ENCODE measurements around the gene RASSF5.

RASSF5 gene

GRCh38 chr1:206497363-206497762 is 10.0 kb upstream of the RASSF5 start:
- DNase-seq (ENCODE audit: low read depth) = no peak

GRCh38 chr1:206497774-206498173 is 9.6 kb upstream of the RASSF5 start:
- no peak for DNase-seq (ENCODE audit: low read depth)

DNA sequence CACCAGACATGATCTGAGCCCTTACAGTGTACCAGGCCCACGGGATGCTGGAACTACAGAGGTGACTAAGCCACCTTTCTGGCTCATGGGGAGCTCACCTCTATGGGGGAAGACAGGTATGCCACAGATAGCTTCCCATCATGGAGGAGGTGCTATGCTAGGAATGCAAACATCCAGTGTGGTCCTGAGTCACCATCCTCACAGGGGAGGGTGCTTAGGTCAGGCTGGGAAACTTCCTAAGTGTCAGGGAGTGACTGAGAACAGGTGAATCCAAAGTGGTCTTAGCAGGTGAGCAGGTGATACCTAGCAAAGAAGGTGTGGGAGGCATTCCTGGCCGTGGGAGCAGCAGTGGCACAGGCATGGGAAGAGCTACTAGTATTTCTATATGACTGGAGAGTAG is 8.6 kb upstream of the RASSF5 start:
- no peak for DNase-seq (ENCODE audit: low read depth)

DNA sequence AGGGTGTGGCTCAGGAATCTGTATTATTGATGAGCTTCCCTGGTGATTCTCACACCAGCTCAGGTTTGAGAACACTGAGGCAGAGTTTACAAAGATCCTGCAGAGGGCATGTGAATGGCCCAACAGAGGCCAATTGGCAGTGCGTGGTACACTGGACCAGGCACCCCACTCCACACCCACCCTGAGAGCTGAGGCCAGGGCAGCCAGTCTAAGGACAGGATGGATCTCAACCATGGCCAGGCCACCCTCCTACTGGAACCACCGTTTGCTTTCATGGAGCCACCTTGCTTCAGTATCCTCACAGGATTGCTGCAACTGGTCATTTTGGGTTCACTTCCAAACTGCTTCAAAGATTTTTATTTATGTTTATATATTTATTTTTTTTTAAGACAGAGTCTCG is 7.3 kb upstream of the RASSF5 start:
- DNase-seq (ENCODE audit: low read depth) = no peak

DNA sequence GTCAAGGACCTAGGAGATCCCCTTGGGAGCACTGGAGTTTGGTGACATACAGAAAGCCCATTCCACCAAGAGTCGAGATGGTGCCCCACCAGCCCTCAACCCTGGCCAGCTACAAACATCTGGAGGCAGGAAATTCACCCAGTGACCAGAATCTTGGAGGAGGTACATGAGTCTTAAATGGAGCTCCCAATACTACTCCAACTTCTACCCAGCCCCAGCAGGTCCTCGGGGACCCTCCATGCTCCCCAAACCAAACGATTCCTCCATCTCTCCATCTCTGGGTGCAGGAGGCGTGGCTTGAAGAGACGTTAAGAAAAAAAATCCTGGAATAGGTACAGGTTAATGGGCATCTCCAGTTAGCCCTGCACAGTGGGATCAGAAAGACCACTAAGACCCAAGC is 5.5 kb upstream of the RASSF5 start:
- DNase-seq (ENCODE audit: low read depth) = no peak

- no peak for DNase-seq (ENCODE audit: low read depth)
Measured at GRCh38 chr1:206502403-206502802, 4.9 kb upstream of the RASSF5 start.

DNA sequence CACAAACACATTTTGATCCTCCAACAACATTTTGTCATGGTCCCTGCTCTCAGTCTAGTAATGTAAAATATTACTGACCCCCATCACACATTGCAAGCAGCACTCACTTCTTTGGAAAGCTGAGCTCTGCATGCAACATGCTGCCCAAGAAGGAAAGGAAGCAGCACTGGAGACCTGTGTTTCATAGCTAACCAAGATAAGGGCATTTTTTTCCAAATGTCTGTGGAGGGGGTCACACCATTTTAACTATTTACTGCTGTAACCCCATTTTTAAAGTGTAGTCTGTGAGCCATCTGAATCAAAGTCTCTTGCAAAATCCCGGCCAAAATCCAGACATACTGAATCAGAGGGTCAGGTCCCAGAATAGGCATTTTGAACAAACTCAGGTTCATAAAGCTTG is 4.5 kb upstream of the RASSF5 start:
- no peak for DNase-seq (ENCODE audit: low read depth)

DNA sequence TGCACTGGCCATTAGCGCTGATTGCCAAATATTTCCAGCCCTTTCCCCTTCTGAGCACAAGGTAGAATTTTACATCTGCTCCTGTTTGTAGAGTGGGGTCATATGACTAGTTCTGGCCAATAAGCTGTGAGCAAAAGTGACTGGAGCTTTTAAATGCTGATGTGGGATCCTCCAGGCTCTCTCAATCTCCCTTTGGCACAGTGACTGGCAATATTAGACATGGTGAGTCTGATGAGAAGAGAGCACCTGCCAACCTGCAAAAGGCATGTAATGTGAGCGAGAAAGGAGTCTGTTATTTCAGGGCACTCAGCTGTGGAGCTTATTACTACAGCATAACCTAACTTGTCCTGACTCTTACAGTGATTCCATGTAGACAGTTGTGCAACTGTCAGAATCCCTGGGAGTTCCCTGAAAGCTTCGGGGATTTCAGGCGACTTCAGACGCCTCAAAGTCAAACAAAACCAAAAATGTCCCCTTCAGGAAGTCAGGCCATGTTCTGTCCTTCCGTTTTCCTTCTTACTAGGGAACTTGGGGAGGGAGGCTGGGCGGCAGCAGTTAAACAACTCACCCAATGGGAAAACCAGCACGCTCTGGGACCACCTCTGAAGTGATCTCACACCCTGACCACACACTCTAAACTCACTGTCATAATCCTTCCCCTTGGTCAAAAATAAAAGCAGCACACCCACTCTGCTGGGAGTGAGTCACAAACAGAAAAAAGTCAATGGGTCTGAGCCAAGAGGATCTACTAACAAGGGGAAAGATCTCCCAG is 3.6 kb upstream of the RASSF5 start:
- DNase-seq (ENCODE audit: low read depth) = no peak

DNA sequence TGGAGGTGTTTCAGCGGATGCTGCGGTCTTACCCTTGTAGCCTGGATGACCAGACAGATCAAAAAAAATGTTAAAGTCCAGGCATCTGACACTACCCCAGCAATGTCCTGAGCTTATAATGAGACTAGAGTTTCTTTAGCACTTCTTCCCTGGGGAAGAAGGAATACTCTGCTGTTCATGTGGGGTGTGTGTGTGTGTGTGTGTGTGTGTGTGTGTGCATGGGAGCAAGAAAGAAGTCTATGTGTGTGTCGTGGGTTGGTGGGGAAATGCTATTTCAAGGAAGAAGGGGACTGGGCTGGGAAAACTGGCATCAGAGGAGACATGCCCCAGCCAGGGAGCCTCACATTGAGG is 3.0 kb upstream of the RASSF5 start:
- no peak for DNase-seq (ENCODE audit: low read depth)

- DNase-seq (ENCODE audit: low read depth) = no peak
Measured at GRCh38 chr1:206505702-206506355, 1.5 kb upstream of the RASSF5 start.

GRCh38 chr1:206506405-206507283 is 687 bp upstream of the RASSF5 start:
- no peak for DNase-seq (ENCODE audit: low read depth)

DNA sequence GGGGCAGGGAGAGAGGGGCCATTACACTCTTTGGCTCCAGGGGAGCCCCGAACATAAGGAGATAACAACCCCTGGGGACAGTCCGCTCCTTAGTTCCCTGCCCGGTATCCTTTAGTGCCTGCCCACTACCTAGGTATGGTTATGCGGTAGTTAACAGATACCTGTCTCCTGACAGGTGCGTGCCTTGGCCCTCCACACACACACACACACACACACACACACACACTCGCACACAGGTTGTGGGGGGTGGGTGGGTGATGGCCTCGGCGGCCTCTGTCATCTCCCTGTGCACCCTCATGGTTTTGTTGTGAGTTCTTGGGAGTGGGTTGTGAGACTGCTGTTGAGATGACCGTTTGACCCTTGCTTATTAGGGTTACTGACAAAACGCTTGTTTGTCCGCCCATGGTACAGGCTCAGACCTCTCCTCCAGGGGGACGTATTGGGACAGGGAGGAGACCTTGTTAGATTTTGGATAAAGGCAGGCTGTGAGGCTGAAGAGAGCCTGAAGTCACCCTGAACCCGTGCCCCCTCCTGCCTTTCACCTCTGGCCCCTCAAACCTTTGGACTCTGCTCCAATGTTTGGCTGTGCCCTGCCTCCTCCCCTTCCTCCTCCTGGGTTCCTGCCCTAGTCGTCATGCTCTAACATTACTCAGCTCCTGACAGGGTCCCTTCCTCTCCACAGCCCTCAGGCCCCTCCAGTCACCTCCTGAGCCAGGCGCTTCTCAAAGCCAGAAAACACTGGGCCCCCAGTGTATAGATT is 979 bp downstream of the RASSF5 start:
- DNase-seq (ENCODE audit: low read depth) = no peak

GRCh38 chr1:206508956-206509355 is 1.6 kb downstream of the RASSF5 start:
- no peak for DNase-seq (ENCODE audit: low read depth)

DNA sequence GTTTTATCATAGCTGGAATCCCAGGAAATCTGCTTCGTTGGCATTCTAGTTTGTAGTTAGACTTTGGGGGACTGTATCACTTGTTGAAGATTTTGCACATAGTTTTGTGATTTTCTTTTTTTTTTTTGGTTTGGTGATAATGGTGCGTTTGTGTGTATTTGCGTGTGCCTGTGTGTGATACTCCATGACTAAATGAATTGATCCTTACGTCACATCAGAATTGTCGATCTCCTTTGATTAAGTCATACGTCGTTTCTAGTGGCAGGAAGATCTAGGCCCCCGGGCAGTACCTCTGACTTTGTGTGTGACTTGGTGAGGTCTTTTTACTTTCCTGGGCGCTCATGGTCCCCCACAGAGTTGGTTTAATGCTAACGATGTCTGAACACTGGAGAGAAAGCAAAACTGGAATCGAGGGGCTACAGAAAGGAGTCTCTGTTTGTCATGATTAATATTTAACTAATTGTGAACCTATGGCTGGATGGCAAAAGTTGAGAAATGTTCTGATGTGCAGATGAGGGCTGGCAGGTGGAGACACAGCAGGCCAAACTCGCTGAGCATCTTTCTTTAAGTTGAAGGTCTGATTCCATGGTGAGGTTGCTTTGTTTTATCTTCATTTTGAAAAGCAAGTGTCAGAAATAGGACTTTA is 2.4 kb downstream of the RASSF5 start:
- DNase-seq (ENCODE audit: low read depth) = no peak

- DNase-seq (ENCODE audit: low read depth) = no peak
Measured at GRCh38 chr1:206510371-206510770, 3.0 kb downstream of the RASSF5 start.

- DNase-seq (ENCODE audit: low read depth) = no peak
Measured at GRCh38 chr1:206511362-206512057, 4.2 kb downstream of the RASSF5 start.

- no peak for DNase-seq (ENCODE audit: low read depth)
Measured at GRCh38 chr1:206512058-206512850, 4.9 kb downstream of the RASSF5 start.

GRCh38 chr1:206512851-206513180 is 5.5 kb downstream of the RASSF5 start:
- no peak for DNase-seq (ENCODE audit: low read depth)

DNA sequence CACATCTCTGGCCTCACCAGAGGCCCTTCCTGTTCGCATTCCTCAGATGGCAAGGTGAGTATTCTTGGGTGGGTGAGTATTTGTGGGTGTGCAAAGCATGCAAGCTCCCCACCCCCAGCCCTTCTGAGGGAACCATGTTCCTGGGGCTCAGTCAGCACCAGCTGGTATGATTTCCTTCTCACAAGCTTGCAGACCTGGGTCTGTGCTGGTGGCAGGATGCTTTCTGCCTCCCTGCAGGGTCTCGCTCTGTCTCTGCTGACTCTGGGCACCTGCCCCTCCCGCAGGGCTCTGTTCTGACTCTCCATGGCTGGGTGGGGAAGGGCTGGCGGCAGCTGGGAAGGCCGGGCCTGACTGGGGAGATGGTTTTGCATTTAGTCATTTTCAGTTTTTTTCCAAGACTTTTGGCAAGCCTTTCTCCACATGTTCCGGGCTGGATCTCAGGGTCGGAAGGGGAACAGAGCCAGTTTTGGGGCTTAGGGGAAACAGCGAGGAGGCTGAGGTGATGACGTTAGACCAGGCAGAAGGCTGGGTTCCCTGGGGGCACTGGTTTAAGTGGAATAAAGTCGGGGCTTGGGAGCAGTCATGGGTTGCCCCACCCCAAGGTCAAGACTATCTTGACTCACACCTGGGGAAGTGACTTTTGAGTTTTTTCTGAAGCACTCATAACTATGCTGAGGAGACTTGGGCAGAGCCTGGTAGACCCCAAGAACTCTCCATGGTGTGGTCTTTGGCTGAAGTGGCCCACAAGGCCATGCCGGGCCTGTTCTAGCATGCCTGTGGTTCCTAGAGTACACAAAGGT is 6.2 kb downstream of the RASSF5 start:
- no peak for DNase-seq (ENCODE audit: low read depth)

Data from activated T-helper 1 cell treated with Interleukin-2 at 50 U/mL for 16 hours (primary cell).